GM12891 (cell line): ENCODE measurements around the gene CD83.

Experiments
- POLR2A ChIP-seq: IDR thresholded peaks from 2 replicates; pipeline ENCODE4 v1.6.1; 2011; ENCODE audit warnings: low read depth, low read length, control low read depth
- POLR2AphosphoS5 ChIP-seq: IDR thresholded peaks from 2 replicates; pipeline ENCODE4 v1.6.1; 2011; ENCODE audit warnings: low read depth, low read length, control low read depth
- SPI1 ChIP-seq: IDR thresholded peaks from 2 replicates; pipeline ENCODE4 v1.6.1; 2011; ENCODE audit warnings: low read depth, low read length, control low read depth
- TAF1 ChIP-seq: IDR thresholded peaks from 2 replicates; pipeline ENCODE4 v1.6.1; 2011; ENCODE audit warnings: low read depth, low read length, control low read depth

- TF ChIP-seq POLR2AphosphoS5 (no peak), POLR2A (no peak), TAF1 (no peak), SPI1 (peak; percentile 36; the same call in 1 of the 2 replicates)
These were observed 28.9 kb upstream of the CD83 start for GRCh38 chr6:14088600-14089192.
